GM19395 (cell line): Measurements from ENCODE around the gene SUPT4H1.
"Not testable (repeated sequence)": the region's sequence is repeated elsewhere in the genome, so short reads cannot be mapped to it uniquely, and the experiment has no call there.

ENCODE experiments used
- ATAC-seq: cut with Tn5 transposase; IDR thresholded peaks from one replicate; pipeline ENCODE4 v1.9.1; 2021; ENCODE audit warnings: mild to moderate bottlenecking, moderate library complexity; ENCODE audit not compliant: unreplicated experiment

SUPT4H1 gene

DNA sequence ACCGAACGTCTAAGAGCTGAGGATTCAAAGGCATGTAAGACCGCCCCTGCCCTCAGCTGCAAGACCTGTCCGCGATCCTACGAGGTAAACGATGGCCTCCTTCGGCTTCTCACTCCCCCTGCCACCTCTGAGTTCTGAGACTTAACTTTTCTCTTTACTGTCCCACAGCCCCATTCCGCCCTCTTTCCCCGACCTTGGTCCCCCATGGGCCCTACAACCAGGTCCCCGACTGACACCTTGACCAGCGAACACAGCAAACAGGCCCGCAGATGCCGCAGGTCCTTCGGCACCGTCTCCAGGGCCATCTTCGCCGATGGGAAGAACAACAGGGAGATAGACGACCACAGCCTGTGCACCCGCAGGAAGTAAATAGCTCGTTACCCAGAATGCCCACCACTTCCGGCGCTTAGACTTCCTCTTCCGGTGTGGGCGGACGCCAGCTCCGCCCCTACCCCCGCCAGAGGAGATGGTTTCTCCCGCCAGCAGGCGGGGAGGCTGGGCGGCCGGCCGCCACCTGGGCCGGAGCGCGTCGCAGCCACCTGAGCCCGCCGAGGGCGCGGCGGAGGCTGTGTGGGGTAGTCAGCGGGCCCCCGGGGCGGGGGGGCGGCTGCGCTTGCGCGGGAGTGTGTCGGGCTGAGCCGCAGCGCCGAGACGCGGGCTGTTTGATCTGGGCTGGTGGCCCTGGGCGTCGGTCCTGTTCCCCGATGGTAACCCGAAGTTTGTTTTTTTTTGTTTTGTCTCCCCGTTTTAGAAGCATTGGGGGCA lies at the start of gene SUPT4H1:
Gene SUPT4H1 (minus strand): TSS at position 371 of the 765 bp plus-strand sequence. CDS start 66 bp downstream, at position 305.
- peak; percentile 83 for ATAC-seq

DNA sequence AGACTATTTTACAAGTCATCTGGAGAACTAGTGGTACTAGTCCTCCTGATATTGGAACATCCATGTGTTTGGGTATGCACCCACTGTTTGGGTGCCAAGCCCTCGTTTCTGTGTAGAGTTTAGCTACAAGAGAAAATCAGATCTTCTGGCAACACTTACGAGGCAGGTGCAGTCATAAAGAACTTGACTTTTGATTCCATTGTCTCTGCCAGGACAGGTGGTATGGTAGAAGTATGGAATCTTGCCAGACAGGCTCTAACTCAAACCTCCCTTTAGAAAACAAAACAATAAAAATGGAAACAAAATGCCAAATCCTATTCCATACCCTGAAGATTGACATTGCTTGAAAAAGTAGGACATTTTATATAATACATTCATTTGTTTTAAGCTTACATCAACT lies 49.3 kb upstream of the SUPT4H1 start:
- no peak for ATAC-seq

DNA sequence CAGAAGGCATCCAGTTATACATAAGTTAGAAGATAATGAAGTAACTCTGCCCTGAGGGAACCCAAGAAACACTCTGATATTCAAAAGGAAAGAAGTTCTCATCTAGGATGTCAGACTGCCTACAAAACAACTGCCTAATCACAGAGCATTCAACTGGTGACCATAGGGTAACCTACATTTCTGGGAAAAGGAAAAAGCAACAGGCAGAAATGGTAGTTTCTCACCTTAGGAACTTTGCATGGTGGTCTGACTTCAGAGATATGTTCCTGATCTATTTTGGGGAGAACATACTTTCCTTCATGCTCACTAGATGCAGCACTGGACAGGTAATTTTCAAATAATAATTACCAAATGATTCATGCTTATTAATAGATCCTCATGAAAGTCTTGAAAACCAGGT lies 48.8 kb upstream of the SUPT4H1 start:
- ATAC-seq: no peak

DNA sequence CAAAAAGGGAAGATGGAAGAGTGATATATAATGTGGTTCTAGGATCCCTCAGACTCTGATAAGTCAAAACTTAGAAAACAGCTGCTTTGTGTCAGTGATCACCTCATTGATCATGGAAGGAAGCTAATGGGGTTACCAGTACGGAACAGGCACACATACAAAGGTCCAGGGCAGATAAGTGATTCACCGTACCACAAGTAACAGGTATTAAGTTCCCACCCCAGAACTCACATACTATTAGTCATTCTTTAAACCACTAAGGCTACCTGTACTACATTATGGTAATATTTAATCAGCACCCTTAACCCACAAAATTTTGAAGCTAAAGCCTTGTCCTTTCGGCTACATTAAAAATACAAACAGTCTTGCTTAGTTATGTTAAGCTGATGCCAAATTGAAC lies 48.0 kb upstream of the SUPT4H1 start:
- ATAC-seq: no peak

DNA sequence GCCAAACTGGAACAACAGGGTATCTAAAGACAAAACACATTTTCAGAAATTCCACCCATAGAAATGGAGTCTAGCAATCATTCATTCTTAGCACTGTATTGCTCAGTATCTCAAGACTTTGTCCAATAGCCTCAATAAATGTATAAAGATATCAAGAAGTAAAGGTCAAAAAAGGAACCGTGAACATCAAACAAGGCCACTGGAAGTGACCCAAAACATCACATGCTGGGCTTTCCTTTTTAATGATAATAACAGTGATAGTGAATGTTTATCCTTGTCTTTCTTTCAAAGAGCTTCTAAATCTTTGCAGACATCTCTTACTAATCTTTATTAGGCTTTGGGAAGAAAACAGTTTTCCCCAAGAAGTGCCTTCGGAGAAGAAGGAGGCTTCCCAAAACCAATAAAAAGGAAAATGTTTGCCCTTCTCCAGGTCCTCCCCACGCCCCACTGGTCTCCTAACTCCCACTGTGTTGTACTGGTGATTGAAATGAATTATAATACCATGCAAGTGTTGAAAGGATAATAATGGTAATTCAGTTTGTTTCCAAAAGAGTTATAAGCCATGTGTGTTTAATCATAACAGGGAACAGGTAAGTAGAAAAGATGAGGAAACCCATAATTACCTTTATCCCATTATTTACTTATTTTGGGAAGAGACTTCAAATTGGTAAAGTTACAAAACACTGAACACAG lies 46.7 kb upstream of the SUPT4H1 start:
- no peak for ATAC-seq

DNA sequence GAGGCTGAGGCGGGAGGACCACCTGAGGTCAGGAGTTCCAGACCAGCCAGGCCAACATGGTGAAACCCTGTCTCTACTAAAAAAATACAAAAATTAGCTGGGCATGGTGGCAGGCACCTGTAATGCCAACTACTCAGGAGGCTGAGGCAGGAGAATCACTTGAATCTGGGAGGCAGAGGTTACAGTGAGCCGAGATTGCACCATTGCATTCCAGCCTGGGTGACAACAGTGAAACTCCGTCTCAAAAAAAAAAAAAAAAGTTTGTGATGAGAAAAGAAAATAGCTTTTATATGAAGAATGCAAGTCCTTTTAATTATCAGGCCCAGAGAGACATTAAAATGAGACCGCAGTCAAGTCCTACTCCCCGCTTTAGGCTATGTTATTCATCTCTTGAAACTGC lies 45.4 kb upstream of the SUPT4H1 start:
- not testable (repeated sequence) for ATAC-seq

DNA sequence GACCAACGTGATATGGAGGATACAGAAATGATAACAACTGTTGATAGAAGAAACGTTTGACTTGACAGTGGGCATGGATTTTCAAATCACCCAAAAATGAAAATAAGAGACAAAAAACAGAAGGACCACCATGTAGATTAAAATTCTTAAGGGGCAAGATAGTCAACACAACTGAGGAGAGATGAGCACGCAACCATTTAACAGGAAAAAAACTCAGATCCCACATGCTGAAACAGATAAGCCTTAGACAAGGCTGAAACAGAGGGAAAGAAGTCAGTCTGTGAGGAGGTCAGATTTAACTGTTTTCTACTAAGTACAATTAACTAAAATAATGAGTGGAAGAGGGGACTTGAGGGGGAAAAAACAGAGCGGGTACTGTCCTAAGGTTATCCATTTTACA lies 44.2 kb upstream of the SUPT4H1 start:
- no peak for ATAC-seq

DNA sequence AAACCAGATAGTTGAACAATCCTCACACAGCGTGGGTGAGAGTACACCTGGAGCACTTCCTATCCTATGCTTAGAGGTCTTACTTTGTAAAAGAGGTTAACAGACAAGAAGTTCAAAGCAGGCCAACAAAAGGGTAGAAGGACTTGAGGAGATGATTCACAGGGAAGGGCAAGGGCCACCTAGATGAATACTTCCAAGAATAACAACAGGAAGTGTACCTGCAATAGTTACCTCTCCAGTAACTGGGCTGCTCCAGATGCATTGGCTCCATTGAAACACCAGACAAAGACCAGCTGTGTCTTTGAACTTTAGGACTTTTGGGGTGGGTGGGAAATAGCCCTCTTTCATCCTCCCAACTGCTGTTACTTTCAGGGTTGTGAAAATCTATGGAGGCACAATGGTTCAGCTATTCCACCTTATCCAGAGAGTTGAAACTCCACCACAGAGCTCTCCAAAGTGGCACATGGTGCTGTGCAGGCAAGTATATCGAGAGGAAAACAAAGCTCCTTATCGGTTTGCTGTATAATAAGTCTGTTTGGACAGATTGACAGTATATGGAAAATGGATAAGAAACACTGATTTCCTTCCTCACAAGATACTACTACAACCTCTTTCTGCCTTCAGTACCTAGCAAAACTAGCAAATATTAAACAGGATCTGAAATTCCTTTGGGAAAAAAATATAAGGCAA lies 42.7 kb upstream of the SUPT4H1 start:
- no peak for ATAC-seq

DNA sequence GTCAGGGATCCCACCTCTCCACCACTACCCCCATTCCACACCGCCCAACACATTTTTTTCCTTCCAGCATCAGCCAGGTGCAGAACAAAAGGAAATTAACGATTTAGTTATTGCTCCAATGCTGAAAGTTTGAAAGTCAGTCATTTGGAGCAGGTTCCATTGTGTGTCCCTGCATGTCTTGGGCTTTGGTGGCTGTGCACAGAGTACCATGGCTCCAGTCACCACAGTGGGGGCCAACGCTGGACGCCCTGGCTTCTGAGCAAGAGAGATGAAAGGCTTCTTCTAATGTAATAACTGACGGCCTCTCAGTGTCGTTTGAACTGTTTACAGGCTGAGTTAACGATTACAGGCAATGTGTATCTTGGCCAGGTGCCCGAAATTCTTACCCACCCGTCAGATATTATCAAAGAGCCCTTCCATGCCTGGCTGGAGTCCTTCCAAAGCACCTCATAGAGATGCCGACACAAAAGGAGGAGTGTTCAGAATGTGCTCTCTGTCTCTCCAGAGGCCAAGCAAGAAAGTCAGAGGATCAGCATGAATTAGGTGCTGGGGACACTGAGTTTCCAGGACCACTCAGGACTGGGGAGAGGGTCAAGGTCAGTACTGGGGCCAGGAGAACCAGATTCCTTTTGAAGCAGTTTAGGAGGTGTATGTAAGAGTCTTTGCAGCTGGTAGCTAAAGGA lies 39.4 kb upstream of the SUPT4H1 start:
- ATAC-seq: no peak

DNA sequence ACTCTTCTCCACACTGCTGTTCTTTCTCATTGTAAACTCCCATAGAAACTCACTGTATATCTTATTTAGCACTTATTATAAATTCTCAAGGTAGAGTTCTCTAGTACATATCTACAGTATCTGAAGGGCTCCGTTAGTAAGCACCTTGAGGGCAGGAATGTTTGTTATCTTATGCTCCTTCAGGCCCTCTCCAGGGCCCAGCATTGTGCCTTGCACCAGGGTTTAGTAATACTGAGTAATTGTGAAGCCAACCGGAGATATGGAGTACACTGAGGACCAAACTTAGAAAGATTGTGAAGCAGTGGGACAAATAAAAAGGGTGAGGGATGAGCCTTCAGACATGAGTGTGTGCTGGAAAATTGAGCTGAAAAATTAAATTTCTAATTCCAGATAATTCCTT lies 38.9 kb upstream of the SUPT4H1 start:
- ATAC-seq: no peak

DNA sequence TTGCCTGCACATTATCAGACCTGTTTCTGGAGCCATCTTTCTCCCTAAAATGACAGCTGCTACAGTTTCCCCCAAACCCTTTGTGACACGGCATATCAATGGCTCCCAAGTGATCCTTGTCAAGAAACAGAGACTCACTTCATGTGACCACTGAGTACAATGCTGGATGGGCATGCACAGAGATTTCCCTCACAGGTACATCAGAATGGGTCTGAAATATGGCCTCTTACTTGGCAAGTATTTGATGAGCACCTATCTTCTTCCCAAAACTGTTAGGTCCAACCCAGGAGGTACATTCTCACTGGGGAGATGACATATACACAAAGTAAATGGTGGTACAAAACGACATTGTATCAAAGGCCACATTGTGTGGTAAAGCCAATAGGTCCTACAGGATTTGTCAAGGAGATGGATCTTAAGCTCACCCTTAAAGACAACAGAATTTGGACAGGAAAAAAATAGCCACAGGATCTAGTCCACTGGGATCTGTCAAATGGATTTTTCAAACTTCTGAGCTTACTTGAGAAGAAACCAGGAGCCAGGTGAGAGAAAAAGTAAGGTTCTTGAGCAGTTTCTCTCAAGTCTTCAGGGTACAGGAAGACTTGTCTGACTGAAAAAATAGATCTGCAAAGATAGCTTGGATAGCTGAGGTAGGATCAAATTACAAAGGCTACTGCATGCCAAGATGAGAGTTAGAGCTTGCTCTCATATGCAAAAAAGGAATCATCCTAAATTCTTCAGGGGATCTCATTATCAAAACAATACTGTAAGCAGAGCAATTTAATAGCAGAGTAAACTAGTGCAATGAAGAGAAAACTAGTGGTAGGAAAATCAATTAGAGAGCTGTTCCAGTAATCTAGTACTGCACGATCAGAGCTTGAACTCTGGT lies 36.5 kb upstream of the SUPT4H1 start:
- no peak for ATAC-seq

DNA sequence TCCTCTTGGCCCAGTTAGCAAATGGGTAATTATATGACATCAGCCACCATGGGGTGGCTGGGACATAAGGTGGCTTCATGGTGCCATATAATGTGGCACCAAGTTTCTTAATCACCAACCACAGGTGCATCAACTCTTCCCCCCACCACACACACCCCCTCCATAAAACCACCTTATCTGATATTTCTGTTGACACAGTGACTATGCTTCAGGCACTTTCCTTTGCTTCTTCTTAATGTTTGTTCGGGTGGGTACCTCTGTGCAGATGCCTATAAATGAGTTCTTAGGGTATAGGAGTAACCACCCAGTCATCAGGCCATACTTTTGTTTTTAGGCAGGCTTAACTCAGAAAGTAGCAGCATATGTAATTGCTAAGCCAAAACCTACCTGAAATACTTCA lies 35.8 kb upstream of the SUPT4H1 start:
- no peak for ATAC-seq

DNA sequence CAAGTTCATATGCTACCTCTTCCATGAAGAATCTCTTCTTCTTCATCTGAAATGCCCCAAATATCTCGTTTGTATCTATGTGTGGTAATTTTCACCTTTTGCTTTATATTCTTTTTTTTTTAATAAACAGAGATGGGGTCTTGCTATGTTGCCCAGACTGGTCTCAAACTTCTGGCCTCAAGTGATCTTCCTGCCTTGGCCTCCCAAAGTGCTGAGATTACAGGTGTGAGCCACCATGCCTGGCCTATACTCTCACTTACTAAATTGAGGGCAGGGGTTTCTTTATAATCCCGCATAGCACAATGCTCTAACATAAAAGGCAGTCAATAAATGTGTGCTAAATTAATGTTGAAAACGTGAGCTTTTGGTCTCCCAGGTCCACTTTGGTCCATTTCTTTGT lies 34.7 kb upstream of the SUPT4H1 start:
- ATAC-seq: no peak

DNA sequence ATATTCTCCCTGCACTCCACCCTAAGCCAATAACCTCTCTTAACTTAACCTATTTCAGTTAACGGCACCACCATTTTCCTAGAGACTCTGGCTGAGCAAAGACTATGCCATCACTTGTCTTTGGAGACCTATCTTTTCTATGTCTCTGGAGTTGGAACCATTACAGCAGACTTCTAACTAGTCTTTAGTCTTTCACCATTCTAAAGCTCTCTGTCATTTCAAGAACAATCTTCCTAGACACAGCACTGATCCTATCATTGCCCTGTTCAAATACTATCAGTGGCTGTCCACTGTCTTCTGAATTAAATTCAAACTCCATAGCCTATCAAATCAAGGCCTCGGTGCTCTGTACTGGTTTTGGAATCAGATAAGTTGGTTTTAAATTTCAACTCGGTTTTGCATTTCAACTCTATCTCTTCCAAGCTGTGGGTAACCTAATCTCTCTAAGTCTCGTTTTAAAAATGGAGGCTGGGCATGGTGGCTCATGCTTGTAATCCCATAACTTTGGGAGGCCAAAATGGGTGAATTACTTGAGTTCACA lies 33.4 kb upstream of the SUPT4H1 start:
- no peak for ATAC-seq

DNA sequence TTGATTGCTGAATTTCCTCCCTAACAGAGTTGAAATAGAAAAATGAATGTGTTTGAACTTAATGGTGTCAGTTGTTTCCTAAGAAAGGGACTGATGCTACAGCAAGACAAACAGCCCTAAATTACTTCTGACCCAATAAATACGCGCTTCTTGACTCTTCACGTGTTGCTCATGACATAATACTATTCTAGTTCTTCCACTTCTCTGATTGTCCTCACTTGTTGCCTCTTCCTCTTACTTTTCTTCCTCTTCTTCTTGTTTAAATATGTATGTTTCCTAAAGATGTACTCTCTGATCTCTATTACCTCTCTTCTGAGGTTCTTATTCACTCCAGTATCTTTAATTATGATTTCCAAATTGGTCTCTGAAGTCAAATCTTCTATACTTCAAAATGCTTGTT lies 32.9 kb upstream of the SUPT4H1 start:
- ATAC-seq: no peak

DNA sequence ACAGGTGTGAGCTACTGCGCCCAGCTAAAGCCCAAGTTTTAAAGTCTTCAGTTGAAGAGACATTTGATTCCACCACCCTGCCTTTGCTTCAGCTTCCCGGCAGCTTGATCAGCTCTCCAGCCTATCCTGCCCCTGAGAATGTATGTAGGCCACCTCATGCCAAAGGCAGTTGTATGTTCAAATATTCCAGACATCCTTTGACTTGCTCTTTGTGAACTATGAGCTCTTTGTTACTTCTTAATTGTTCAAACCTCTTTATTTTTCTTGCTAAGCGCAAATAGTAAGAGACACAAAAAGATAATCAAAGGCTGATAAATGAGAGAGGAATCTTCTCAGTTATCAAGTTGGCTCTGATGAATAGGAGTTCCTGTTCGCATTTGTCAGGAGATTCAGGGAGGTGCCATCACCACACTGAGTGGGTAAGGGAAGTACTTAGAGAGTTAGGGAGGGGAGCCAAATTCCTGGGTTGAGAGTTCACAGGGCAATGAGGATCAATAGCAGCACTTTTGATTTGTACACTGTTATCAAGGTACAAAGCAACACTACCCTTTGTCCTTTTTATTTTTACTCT lies 32.0 kb upstream of the SUPT4H1 start:
- no peak for ATAC-seq

DNA sequence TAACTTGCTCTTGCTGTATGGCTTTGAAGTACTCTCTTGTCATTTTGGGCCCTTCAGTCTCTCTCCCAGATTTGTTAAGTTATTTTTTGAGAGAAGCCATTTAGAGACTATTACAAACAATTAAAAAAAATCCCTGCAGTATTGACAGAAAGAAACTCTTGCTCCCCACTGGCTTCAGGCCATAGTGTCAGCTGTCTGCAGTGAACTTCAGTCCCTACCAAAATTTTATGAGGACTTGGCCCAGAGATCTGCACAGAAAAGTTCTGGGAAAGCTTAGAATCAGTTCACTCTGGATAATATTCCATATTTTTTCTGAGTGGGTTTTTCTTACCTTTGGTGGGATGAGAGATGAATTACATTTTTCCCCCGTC lies 30.9 kb upstream of the SUPT4H1 start:
- no peak for ATAC-seq

DNA sequence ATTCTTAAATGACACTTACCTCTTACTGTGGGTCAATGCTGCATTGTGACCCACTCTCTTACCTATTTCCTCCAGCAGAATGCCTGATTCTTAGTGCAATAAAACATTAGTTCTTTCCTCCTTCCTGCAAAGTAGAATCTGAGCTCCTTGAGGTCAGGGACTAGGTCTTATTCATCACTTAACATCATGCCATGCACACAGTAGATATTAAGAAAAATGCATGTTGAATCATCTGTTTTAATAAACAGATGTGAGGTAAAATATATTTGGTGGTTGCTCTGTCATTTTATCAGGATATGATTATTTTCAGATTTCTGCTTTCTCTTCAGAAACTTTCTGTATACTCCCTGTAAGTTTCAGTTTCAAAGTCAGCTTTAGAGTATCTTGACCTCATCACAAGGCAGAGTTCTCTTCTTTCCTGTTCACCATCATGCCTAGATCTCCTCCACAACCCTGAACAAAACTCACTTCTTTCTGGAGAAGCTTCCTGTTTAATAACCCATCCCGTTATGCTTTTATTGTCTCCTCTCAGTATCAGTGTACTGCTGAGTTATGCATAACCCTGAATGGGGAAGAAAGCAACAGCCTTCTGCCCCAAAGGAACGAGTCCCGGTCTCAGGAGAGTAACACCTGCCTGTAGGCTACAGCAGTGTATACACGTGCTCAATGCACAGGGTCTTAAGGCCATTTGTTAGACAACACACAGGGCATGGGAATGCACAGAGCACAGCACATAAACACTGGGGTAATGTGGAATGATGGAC lies 30.3 kb upstream of the SUPT4H1 start:
- peak; percentile 78 for ATAC-seq
